Activated naive CD8-positive, alpha-beta T cell treated with anti-CD3 and anti-CD28 coated beads for 36 hours (primary cell): Measurements from ENCODE around the gene CCDC92B. TPM values are rescaled to one million over a fixed set of nuclear protein-coding genes. Genes with fewer than 3 reads are reported as not detected.
A peak's percentile ranks its signal among the peaks of the same experiment; 100 is the strongest.

ENCODE experiments used
- DNase-seq: peaks from one replicate; pipeline ENCODE4 v3.0.0; 2021
- H3K27ac Mint-ChIP-seq: one replicate; pipeline ENCODE4 v1.8.0; 2022; ENCODE audit warnings: mild to moderate bottlenecking, moderate library complexity, mixed read lengths
- H3K27me3 Mint-ChIP-seq: one replicate; pipeline ENCODE4 v1.8.0; 2022; ENCODE audit warnings: mild to moderate bottlenecking, mixed read lengths
- H3K36me3 Mint-ChIP-seq: one replicate; pipeline ENCODE4 v1.8.0; 2021; ENCODE audit warnings: mild to moderate bottlenecking, mixed read lengths
- H3K4me1 Mint-ChIP-seq: one replicate; pipeline ENCODE4 v1.8.0; 2021; ENCODE audit warnings: mixed read lengths
- H3K4me3 Mint-ChIP-seq: one replicate; pipeline ENCODE4 v1.8.0; 2022; ENCODE audit warnings: mild to moderate bottlenecking, moderate library complexity, mixed read lengths
- H3K9me3 Mint-ChIP-seq: one replicate; pipeline ENCODE4 v1.8.0; 2022; ENCODE audit warnings: mixed read lengths
- total RNA-seq, 2 experiments: library from RNA; stranded (reverse); gene quantifications; one replicate each; pipeline ENCODE4 v1.2.3, GENCODE V29; 2021

Gene CCDC92B
- total RNA-seq, 2 experiments from 2014 or later: not detected

DNA sequence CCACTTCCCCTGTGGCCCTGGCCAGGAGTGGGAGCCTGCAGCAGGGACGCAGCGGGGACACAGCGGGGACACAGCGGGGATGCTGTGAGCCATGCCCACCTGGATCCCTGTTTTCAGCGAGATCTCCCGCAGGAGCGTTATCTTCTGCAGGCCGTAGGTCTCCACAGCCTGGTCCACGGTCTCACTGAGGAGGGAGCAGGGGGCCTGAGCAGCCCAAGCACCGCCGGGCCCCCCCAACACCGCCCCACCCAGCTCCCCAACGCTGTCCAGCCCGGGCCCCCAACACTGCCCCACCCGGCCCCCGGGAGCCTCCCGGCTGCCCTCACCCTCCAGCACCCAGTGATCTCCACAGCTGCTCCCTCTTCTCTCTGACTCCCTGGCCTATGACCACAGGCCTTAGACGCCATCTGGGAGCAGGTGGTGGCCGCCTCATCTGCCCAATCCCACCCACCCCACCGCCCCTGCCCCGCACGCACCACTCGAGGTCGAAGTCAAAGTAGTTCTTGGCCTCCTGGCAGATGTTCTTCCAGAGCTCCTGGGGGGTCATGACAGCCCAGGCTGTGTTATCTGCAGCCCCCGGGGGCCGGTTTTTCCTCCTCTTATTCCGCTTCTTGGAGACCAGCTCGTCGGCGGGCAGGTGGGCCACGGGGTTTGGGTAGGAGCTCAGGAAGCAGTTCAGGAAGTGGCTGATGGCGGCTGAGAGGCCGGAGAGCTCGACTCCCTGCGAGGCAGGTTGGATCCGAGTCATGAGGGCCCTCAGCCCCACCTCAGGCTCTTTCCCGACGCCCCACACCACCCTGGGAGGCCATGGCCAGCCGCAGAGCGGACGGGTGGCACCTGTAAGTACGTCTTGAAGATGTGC, 54.8 kb downstream of the CCDC92B start:
- no peak for DNase-seq
- no peaks in the 10 kb centered on the region for H3K9me3 Mint-ChIP-seq
- no peak overlapping the region for H3K4me3 Mint-ChIP-seq
- no peaks in the 10 kb centered on the region for H3K4me1 Mint-ChIP-seq
- peaks cover 7% of the 10 kb centered on the region for H3K36me3 Mint-ChIP-seq
- no peak overlapping the region for H3K27ac Mint-ChIP-seq
- H3K27me3 Mint-ChIP-seq: no peaks in the 10 kb centered on the region

DNA sequence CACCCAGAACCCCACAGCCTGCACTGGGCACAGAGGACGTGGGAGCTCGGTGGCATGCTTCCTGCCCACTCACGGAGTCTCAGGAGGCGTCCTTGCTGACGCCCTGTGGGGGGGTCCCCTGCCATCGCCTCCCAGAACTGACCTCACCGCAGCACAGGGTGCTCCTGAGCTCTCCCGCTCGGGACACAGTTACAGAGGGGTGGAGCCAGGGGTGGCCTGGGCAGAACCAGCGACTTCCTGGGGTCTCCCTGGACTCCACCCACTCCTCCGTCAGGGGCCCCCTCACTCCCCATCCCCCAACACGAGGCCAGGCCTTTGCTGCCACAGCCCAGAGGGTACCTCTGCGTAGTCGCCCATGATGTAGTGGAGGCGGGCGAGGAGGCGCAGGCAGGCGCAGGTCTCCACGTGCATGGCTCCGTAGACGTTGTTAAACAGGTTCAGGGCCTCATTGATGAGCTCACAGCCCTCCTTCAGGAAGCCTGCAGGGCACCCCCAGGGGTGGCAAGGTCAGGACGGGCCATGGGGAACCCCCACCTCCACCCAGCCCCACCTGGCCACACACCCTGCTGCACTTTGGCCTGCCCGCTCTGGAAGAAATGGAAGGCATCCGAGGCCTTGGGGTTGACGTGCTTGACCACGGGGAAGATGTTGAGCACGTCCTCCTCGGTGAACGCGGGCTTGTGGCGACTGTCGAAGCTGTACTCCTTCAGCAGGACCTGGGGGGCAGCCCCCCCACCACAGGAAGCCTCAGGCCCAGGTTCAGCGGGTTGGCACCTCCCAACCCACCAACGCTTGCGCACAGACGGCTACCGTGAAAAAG, 55.7 kb downstream of the CCDC92B start:
- Mint-ChIP-seq H3K4me1 (no peaks in the 10 kb centered on the region), H3K36me3 (peaks cover 7% of the 10 kb centered on the region), H3K27me3 (no peaks in the 10 kb centered on the region), H3K9me3 (no peaks in the 10 kb centered on the region), H3K4me3 (no peak overlapping the region), H3K27ac (no peak overlapping the region)
- no peak for DNase-seq

DNA sequence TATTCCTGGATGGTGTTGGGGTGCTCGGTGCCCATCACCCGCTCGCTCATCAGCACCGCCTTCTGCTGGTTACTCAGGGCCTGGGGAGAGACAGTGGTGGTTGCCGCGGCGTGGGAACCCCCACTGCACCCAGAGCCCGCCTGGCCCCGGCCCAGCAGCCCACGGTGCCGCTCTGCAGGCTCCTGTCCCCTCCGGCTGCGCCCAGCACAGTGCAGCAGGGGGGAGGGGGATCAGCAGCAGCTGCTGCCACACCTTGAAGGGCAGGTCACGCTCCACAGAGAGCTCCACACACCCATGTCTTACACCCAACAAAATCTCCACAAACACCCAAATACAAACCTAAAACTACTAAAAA, 56.7 kb downstream of the CCDC92B start:
- no peak for DNase-seq
- Mint-ChIP-seq H3K27me3 (no peaks in the 10 kb centered on the region), H3K4me3 (no peak overlapping the region), H3K27ac (no peak overlapping the region), H3K36me3 (no peaks in the 10 kb centered on the region), H3K4me1 (peaks cover 4% of the 10 kb centered on the region), H3K9me3 (no peaks in the 10 kb centered on the region)

DNA sequence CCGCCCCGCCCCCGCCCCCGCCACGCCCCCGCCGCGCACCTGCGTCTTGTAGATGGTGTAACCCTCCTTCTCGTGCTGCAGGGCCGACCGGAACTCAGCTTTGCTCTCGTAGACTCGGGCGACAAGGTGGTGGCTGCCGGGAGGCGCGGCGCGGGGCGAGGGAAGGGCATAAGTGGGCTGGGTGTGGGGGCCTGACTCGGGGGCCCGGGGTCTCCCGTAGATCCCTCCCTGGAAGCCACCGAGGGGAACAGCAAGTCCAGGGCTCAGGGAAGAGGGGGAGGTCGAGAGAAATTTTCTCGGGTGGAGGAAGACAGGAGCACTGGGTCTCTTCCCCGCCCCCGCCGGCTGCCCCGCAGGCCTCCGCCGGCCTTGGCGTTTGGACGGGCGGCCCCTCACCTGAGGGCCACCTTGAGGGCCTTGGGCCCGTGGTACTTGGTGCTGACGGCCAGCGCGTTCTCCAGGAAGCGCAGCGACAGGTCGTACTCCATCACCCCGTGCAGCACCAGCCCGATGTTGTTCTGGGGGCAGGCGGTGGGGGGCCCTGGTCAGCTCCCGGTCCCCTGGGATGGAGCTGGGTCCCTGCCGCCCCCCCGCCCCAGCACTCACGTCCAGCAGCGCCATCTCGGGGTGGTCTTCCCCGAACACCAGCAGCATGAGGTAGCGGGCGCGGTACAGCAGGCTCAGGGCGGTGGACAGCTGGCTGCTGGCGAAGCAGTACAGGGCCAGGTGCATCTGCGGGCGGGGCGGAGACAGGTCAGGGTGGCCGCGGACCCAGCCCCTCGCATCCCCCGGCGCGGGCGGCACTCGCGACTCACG, 57.3 kb downstream of the CCDC92B start:
- Mint-ChIP-seq H3K36me3 (no peaks in the 10 kb centered on the region), H3K9me3 (no peaks in the 10 kb centered on the region), H3K4me3 (no peak overlapping the region), H3K27ac (no peak overlapping the region), H3K27me3 (no peaks in the 10 kb centered on the region), H3K4me1 (peaks cover 5% of the 10 kb centered on the region)
- no peak for DNase-seq

DNA sequence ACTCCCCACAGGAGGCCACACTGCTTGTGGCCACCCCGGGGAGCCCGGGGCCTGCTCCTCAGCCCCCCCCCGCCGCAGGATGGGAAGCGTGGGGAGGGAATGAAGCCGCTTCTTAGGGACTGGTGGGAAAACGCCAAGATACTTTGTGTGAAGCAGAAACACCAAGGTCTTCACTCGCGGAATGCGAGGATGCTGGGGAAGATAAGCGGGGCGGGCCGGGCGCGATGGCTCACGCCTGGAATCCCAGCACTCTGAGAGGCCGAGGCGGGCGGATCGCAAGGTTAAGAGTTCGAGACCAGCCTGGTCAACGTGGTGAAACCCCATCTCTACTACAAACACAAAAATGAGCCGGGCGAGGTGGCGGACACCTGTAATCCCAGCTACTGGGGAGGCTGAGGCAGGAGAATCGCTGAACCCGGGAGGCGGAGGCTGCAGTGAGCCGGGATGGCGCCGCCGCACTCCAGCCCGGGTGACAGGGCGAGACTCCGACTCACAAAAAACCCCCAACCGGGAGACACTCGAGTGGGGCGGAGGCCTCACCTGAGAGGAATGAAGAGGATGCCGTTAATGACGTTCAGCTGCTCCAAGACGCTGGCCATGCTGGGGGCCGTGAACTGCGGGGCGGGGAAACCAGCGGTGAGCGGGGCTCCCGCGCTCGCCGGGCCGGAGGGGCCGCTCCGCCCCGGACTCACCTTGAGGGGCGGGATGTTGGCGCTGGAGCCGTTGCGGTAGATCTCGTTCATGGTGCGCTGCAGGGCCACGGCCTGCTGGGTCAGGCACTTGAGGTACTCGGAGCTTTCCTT, 58.2 kb downstream of the CCDC92B start:
- H3K4me1 Mint-ChIP-seq: peaks cover 5% of the 10 kb centered on the region
- H3K4me3 Mint-ChIP-seq: no peak overlapping the region
- no peaks in the 10 kb centered on the region for H3K9me3 Mint-ChIP-seq
- H3K36me3 Mint-ChIP-seq: no peaks in the 10 kb centered on the region
- DNase-seq: no peak
- no peak overlapping the region for H3K27ac Mint-ChIP-seq
- H3K27me3 Mint-ChIP-seq: no peaks in the 10 kb centered on the region

DNA sequence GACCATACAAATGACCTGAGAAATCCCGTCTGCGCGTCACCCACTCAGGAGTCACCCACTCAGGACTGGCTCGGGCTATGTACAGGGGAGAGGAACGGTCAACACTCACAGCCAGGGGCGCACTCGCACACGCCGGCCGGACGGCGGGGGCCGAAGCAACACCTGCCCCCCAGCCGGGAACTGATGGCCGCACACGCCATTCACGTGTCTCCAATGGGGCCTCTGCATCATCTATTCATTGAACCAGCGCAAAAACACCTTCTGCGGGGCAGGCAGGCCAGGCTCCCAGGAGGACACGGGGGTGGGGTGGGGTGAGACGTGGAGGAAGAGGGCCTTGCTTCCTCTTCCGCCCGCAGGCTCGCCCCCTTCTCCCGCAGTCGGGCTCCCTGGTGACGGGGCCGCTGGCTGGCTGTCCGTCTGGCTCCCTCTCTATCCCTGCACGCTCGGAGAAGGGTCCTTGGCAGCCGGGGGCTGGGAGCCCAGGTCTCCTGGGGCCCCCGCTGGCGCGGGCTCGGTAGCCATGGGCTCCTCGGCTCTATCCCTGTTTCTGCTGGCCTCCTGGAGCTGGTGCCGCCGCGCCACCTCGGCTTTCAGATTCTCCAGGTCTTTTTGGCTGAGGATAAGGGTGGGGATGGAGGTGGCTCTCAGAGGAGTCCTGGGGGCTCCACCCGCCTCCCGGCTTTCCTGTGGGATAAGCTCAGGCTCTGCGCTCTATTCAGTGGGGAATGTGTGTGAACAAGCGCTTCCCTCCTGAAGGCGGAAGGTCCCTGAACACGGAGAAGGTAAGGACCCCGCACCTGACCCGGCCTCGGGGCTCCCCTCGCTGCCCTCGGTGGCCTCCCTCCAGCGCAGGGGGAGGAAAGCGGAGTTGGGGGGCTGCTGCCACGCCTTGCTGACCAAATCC, 59.0 kb downstream of the CCDC92B start:
- no peak for DNase-seq

DNA sequence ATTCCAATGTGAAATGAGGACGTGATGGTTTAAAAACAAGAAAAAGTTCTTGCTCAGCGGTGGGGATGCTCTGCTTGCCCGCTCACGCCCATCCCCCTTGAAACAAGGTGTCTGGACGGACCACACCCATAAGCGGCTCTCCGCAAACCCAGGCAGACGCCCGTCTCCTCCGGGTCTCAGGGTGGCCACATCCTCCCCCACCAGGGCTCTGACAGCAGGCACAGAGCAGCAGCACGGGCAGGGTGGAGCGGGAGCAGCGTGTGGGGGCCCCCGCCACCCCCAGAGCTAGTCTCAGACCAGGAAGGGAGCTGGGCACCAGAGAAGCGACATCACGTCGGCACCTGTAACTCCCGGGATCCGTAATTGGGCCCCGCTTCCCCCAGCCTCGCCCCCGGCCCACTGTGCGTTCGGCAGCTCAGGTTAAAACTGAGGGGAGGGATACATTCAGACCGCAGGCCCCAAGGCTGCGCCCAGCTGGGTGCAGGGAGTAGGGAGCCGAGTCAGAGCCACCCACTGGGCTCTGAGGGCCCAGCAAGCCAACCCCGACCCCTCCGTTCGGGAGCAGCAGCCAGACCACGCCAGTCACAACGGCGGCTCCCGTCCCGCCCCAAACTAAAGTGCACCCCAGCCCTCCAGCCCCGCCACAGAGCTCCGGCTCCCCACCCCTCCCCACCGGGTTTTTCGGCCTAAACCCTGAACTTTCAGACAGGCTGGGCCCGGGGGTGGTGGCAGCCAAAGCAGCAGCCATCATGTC, 59.9 kb downstream of the CCDC92B start:
- Mint-ChIP-seq H3K4me1 (peaks cover 5% of the 10 kb centered on the region), H3K27me3 (no peaks in the 10 kb centered on the region), H3K4me3 (no peak overlapping the region), H3K27ac (no peak overlapping the region), H3K36me3 (no peaks in the 10 kb centered on the region), H3K9me3 (no peaks in the 10 kb centered on the region)
- DNase-seq: no peak

More for the DNA sequence above, 59.0 kb downstream of the CCDC92B start:
- no peak overlapping the region for H3K27ac Mint-ChIP-seq
- peaks cover 5% of the 10 kb centered on the region for H3K4me1 Mint-ChIP-seq
- H3K9me3 Mint-ChIP-seq: no peaks in the 10 kb centered on the region
- no peaks in the 10 kb centered on the region for H3K36me3 Mint-ChIP-seq
- H3K4me3 Mint-ChIP-seq: no peak overlapping the region
- H3K27me3 Mint-ChIP-seq: no peaks in the 10 kb centered on the region

DNA sequence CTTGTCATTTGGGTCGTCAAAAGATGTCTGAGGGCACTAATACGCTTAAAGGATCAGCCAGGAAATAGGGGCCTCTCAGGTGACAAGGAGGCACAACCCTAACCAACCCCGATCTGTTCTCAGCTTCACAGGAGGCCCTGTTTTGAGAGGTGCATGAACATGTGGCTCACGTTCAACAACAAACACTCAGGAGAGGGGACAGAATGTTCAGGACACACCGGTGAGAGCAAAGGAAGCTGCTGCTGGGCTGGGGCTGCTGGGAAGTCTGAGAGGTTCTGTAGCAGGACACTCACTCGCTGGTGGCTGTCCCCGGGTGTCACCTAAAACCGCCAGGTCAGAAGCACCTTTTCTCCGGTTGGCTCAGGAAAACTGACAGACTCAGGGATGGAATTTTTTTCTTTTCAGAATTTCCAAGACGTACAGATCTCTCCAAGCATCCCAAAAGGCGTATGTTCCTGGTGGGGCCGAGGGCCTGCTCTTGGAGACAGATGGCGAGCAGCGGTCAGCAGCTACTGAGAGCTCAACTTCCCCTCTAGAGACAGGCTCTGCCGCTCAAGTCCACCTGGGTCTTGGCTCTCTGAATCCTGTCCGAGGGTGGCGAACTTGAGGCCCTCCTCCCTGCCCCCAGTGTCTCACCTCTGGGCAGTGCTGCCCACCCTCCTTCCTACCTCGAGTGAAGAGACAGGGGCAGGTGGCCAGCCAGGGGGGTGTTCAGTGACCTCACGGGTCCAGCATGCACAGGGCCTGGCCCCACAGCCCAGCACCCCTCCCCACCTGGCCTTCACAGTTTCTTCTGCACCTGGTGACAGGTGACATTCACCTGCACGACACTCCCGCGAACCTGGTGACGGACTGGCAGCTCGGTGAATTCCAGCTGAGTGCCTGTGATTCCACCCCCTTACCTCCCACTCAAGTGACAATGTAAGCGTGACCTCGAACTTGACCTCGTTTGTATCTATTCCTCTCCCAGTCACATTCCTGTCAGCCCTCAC, 60.8 kb downstream of the CCDC92B start:
- no peaks in the 10 kb centered on the region for H3K36me3 Mint-ChIP-seq
- H3K4me1 Mint-ChIP-seq: peaks cover 5% of the 10 kb centered on the region
- no peaks in the 10 kb centered on the region for H3K27me3 Mint-ChIP-seq
- peak overlapping the region; percentile 54 for H3K27ac Mint-ChIP-seq
- H3K4me3 Mint-ChIP-seq: no peak overlapping the region
- H3K9me3 Mint-ChIP-seq: no peaks in the 10 kb centered on the region
- no peak for DNase-seq

DNA sequence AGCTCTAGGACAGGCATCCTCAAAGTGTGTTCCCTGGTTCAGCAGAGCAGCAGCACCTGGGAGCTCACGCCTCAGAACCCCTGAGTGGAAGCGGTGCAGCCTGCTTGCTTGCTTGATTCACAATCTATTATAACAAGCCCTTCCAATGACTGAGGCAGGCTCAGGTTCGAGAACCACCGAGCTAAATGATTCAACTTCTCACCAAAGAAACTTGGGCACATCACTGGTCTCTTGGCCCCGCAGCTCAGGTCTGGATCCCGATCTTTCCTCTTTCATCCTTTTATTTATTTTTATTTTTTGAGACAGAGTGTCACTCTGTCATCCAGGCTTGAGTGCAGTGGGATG, 62.4 kb downstream of the CCDC92B start:
- H3K9me3 Mint-ChIP-seq: no peaks in the 10 kb centered on the region
- H3K36me3 Mint-ChIP-seq: no peaks in the 10 kb centered on the region
- H3K27me3 Mint-ChIP-seq: no peaks in the 10 kb centered on the region
- H3K4me1 Mint-ChIP-seq: peaks cover 5% of the 10 kb centered on the region
- H3K4me3 Mint-ChIP-seq: no peak overlapping the region
- peak overlapping the region; percentile 54 for H3K27ac Mint-ChIP-seq
- DNase-seq: no peak

DNA sequence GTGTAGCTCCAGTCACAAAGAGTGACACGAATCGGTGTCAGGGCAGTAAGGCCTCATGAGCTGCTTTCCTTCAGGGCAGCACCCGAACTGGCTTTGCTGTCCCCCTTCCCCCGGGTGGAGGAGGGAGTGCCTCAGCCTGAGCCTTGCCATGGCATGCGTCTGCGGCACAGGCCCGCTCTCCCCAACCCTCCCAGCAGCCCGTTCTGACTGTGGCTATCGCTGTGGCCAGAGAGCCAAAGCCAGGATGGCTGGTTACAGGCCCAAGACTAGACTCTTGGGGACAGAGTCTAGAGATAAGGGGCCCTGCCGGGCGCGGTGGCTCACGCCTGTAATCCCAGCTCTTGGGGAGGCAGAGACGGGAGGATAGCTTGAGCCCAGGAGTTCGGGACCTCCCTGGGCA, 63.8 kb downstream of the CCDC92B start:
- Mint-ChIP-seq H3K9me3 (no peaks in the 10 kb centered on the region), H3K27me3 (no peaks in the 10 kb centered on the region), H3K27ac (no peak overlapping the region), H3K36me3 (peaks cover 6% of the 10 kb centered on the region), H3K4me3 (no peak overlapping the region), H3K4me1 (peaks cover 5% of the 10 kb centered on the region)
- no peak for DNase-seq

DNA sequence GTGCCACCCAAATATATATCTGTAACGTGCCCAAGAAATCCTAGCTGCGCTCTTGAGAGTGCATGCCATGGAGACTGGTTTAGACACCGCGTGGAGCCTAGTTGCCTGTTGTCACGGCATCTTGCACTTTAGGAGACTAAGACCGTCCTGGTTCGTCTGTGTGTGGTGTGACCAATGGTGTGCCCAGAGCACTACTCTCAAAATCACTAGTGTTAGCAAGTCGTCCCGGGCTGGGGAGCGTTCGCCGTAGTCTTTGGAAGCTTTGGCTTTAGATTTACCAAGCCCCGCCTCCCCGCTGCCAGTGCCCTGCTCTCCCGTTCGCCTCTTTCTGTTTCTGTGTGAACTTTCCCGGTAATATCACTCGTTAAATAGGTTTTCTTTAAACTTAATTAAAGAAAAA, 64.9 kb downstream of the CCDC92B start:
- Mint-ChIP-seq H3K27me3 (no peaks in the 10 kb centered on the region), H3K4me3 (no peak overlapping the region), H3K4me1 (peaks cover 5% of the 10 kb centered on the region), H3K27ac (no peak overlapping the region), H3K9me3 (no peaks in the 10 kb centered on the region), H3K36me3 (peaks cover 6% of the 10 kb centered on the region)
- no peak for DNase-seq

DNA sequence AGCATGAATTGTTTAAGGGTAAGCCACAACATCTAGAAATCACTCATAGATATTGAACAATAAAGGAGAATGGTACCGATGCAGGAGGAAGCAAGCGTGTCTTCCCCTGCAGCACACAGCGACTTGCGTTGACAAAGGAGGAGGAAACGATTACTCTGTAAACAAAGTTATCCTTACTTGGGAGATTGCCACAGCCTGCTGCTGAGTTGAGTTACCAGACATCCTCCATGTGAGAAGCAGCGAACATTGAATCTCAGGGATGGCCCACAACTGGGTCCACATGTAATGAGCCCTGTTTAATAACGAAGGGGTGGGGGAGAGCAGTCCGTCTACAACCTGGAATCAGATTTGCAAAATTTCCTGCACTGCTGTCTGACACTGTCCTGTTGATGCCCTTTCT, 65.5 kb downstream of the CCDC92B start:
- H3K36me3 Mint-ChIP-seq: peaks cover 10% of the 10 kb centered on the region
- peaks cover 5% of the 10 kb centered on the region for H3K4me1 Mint-ChIP-seq
- no peak for DNase-seq
- H3K4me3 Mint-ChIP-seq: no peak overlapping the region
- no peak overlapping the region for H3K27ac Mint-ChIP-seq
- H3K9me3 Mint-ChIP-seq: no peaks in the 10 kb centered on the region
- H3K27me3 Mint-ChIP-seq: no peaks in the 10 kb centered on the region
